ENCODE data around the gene KCNAB3.

KCNAB3 gene

GRCh38 chr17:7903154-7904103 lies 26.2 kb downstream of the KCNAB3 start:
- no peak for DNase-seq (ENCODE audit: low read depth in 2 of 2)

DNA sequence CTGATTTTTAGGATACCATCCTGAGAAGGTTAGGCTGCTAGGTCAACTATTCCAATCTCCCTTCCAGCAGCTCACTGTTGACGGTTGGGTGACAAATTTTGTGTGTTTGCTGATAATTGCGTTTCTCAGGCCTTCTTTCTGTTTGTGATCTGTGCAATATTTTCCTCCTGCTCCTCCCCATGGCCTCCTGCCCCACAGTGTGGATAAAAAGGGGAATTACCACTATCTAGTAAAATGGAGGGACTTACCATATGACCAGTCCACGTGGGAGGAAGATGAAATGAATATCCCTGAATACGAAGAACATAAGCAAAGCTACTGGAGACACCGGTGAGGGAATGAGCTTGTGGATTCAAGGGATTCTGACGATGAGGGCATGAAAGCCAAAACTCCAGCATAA lies 31.9 kb downstream of the KCNAB3 start:
- DNase-seq (ENCODE audit: low read depth in 2 of 2), result no peak

DNA sequence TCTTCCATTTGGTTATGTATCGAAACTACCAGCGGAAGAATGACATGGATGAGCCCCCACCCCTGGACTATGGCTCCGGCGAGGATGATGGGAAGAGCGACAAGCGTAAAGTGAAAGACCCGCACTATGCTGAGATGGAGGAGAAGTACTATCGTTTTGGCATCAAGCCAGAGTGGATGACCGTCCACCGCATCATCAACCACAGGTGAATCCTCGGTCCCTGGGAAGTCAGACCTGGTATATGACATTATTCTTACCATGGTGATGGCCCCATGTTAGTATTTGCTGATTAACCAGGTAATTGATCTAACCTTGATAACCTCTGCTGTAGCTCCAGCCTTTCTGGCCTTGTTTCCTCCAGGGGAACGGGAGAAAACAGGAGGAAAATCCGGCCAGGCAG lies 32.6 kb downstream of the KCNAB3 start:
- DNase-seq (ENCODE audit: low read depth in 2 of 2), result no peak

GRCh38 chr17:7894866-7895265 lies 34.8 kb downstream of the KCNAB3 start:
- no peak for DNase-seq (ENCODE audit: low read depth in 2 of 2)

DNA sequence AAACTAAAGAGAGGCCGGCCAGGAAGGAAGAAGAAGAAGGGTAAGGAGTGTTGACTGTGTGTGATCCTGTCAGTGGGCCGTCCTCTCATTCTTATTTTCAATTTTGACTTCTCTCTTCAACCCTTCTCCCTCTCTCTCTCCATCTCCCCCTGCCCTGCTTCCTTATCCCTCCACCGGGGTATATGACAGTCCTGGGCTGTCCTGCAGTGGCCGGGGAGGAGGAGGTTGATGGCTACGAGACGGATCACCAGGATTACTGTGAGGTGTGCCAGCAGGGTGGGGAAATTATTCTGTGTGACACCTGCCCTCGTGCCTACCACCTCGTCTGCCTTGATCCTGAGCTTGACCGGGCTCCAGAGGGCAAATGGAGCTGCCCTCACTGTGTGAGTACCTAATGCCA lies 35.4 kb downstream of the KCNAB3 start:
- DNase-seq (ENCODE audit: low read depth in 2 of 2), result no peak

- no peak for DNase-seq (ENCODE audit: low read depth in 2 of 2)
Observed at GRCh38 chr17:7893187-7893880, 36.3 kb downstream of the KCNAB3 start.

DNA sequence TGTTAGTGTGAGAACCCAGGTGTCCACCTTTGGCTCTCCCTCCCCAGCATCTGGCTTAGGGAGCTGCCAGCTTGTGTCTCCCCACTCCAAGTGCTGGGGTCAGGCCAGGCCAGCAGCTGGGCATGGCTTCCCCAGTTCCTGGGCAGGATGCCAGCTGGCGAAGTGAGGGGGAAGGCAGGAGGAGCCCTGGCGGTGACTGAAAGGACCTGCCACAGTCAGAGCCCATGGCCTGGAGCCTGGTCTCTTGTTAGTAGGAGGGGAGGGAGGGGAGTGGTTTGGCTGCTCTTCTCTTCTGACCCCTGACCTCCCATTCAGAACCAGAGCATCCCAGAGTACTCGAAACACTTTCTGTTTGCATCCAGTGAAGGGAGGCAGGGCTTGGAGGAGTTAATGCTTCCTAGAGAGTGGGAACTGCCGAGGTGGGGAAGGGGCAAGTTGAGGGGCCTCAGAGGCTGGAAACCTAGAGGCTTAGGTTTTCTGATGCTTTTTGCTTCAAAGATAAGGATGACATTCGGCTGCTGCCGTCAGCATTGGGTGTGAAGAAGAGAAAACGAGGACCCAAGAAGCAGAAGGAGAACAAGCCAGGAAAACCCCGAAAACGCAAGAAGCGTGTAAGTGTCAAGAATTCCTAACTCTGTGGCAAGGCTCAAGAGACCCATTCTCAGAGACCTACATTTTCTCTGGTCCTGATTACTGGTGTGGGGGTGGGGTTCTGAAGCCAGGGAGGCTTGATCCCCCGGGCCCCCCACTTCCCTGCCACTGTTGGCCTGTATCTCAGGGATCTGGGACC lies 40.3 kb downstream of the KCNAB3 start:
- no peak for DNase-seq (ENCODE audit: low read depth in 2 of 2)

DNA sequence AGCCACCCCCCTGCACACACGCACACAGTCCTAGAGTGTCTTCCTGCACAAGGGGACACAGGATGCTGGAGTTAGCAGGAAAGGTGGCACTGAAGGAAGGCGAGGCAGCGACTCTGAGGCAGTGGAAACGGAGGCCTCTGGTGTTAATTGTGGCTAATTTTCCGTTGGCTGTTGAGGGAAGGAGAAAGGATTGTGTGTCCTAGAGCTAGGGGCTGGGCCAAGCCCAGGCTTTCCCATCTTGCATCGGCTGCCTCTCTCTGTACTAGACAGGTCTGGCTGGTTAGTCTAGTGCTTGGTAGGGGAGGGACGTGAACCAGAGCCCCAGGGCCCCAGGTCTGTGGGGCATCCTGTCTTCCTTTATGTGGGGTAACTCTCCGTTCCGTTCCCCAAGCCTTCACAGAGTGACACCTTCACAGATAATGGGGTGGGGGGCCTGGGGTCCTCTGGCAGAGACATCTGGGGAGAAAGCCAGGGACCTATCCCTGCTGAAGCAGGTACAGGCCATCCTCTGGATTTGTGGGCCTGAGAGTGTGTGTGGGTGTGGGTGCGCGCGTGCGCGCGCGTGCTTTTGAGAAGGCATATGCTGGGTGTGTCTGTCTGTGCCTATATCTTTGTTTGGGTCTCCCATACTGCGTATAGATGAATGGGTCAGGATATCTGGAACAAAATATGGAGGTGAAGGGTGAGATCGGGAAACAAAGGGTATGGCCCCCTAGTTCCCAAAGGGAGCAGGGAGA lies 41.3 kb downstream of the KCNAB3 start, which contains the start of gene CHD3:
Gene CHD3 (plus strand): TSS at position 606 of the 737 bp plus-strand sequence. CDS start 212 bp downstream, outside the sequence.
- DNase-seq (ENCODE audit: low read depth in 2 of 2), result no peak

DNA sequence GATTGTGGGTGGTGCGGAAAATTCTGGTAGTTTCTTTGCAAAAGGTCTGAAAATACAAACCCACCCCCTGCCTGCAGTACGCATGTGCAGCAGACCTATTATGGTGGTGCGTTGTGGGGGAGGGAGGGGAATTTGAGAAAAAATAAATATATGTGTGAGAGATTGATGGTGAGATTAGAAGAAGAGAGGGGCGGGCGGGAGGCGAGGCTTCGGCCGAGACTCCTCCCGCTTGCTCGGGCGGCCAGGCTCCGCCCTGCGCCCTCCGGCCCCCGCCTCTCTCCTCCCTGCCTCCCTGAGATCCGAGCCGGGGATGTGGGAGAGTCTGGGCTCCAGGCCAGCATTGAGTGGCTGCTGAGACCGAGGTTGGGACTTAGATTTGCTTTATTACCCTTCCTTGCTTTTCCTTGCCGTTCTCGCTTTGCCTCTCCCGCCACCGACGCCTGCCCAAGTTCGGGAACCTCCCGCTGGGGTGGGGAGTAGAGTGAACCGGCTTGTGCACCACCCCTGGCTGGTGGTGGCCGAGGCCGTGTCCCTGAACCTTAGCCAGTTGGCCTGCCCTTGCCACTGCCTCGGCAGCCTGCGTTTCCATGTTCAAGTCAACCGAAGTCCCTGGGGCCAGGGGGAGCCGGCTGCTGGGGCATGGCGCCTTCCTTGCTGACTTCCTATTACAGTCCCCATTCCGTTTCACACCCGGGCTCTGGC lies 42.0 kb downstream of the KCNAB3 start:
- peak; percentile 82 to 91 for DNase-seq (ENCODE audit: low read depth in 2 of 2)

GRCh38 chr17:7887038-7887481 lies 42.6 kb downstream of the KCNAB3 start:
- no peak for DNase-seq (ENCODE audit: low read depth in 2 of 2)

- DNase-seq (ENCODE audit: low read depth in 2 of 2), result peak; percentile 19 to 28
Observed at GRCh38 chr17:7886227-7887037, 43.2 kb downstream of the KCNAB3 start.

- DNase-seq (ENCODE audit: low read depth in 2 of 2), result peak; percentile 13 to 21
Observed at GRCh38 chr17:7885367-7886226, 44.1 kb downstream of the KCNAB3 start.

GRCh38 chr17:7884581-7885366 lies 44.9 kb downstream of the KCNAB3 start:
- peak; percentile 31 to 51 for DNase-seq (ENCODE audit: low read depth in 2 of 2)

DNA sequence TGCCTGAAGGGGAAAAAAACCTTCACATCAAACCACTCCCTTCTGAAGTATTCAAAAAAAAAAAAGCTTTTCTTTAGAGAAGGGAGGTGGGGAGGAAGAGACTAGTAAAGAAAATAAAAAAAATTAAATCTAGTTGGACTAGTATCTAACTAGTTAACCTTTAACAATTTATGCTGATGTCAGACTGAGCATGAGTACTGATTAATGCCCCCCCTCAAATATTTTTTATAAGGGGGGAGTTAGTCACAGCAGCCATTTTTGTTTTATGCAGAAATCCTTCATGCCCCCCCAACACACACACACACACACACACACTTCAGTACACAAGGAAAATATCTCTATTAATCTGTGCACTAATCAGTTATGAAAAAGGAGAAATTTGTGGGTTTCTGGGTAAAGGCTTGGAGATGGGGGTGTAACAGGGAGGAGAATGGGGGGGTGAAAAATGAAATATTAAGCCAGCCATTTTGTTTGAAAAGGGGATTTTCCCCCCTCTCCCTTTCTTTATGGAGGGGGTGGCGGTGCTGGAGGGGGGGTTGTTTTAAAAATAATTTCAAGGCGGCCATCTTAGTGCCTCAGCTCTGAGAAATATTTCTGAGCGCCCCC lies 45.8 kb downstream of the KCNAB3 start:
- peak in 1 of 2 donors; percentile 27 for DNase-seq (ENCODE audit: low read depth in 2 of 2)

DNA sequence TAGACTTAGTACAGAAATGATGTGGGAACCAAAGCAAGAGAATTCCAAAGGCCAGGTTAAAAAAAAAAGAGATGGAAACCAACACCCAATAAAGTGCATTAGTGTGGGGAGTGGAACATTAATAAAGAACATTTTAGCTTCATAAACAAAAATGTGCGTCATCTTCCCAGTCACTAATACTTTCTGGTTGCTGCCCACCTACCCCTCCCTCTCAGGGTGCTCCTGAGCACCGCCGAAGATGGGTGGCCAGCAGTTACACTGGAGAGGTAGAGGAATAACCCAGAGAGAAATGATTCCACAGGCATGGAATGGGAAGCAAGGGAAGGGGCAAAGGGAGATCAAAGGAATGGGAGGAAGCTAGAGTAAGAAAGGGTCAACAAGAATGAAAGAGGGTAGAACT lies 47.0 kb downstream of the KCNAB3 start:
- DNase-seq (ENCODE audit: low read depth in 2 of 2), result no peak

- DNase-seq (ENCODE audit: low read depth in 2 of 2), result no peak
Observed at GRCh38 chr17:7882068-7882467, 47.6 kb downstream of the KCNAB3 start.

- DNase-seq (ENCODE audit: low read depth in 2 of 2), result no peak
Observed at GRCh38 chr17:7881276-7882054, 48.2 kb downstream of the KCNAB3 start.
